ENCODE measurements around the gene VAMP5. TPM values are rescaled to one million over a fixed set of nuclear protein-coding genes. Genes with fewer than 3 reads are reported as not detected.

Gene VAMP5
- total and polyA plus RNA-seq, 10 of the 15 experiments (the other 5 are each of a cell fraction or from before 2014, with no cell fraction given) = 3.8 to 52.7 (median 24.1) TPM

GRCh38 chr2:85547089-85547858 lies 37.0 kb upstream of the VAMP5 start:
- no peak for FAIRE-seq
- CTCF ChIA-PET = interaction anchor here (2.0 to 10.4 kb wide), 2 partner anchors 9 to 126 kb away, joined by 11 to 336 read pairs; partner anchors contain the start of gene SH2D6
- Histone ChIP-seq H3K9ac (ENCODE audit: control insufficient read depth, insufficient read depth, low read length) (no peak overlapping the region), H4K20me1 (ENCODE audit: control insufficient read depth, insufficient read depth) (no peaks in the 10 kb centered on the region), H3K79me2 (ENCODE audit: control insufficient read depth, insufficient read depth, low read length) (peaks cover 7% of the 10 kb centered on the region), H3K4me2 (ENCODE audit: control insufficient read depth, insufficient read depth) (no peak overlapping the region), H2AFZ (ENCODE audit: control insufficient read depth, low read depth, low read length) (no peak overlapping the region), H3K4me3 (no peak overlapping the region), H3K4me1 (ENCODE audit: control insufficient read depth, insufficient read depth, low read length) (no peaks in the 10 kb centered on the region), H3K27ac (ENCODE audit: control insufficient read depth, insufficient read depth) (no peak overlapping the region), H3K9me3 (replicated peaks; ENCODE audit: control insufficient read depth, insufficient read depth, low read length) (no peaks in the 10 kb centered on the region), H3K27me3 (replicated peaks in 1 of 2; ENCODE audit: control insufficient read depth in 2 of 2, insufficient read depth in 2 of 2, low read length in 1 of 2) (no peaks in the 10 kb centered on the region), H3K36me3 (ENCODE audit: control insufficient read depth in 2 of 2, insufficient read depth in 2 of 2, low read length in 1 of 2) (peaks cover 5 to 24% of the 10 kb centered on the region in 2 experiments)
- no peak for TF ChIP-seq E2F4 (IDR thresholded peaks at IDR 0.05; ENCODE audit: low read depth, low read length)
- no peak for TF ChIP-seq FOXK2 (IDR thresholded peaks at IDR 0.05)
- no peak for TF ChIP-seq NFIC (IDR thresholded peaks at IDR 0.05; ENCODE audit: low read depth, low read length)
- TF ChIP-seq POU2F2 (IDR thresholded peaks at IDR 0.05; ENCODE audit: borderline replicate concordance, low read depth, low read length) = 0 out of 3 replicates have a peak, but pooled peaks have one; percentile 4
- no peak for TF ChIP-seq ZZZ3 (IDR thresholded peaks at IDR 0.05; ENCODE audit: control insufficient read depth, insufficient read length, low read depth)
- TF ChIP-seq NKRF (conservative IDR thresholded peaks at IDR 0.05) = no peak
- TF ChIP-seq KLF5 (IDR thresholded peaks at IDR 0.05; ENCODE audit: partially characterized antibody) = no peak
- TF ChIP-seq POLR2AphosphoS2 (IDR thresholded peaks at IDR 0.05; ENCODE audit: low read depth, low read length) = peak; percentile 29; the same call in 1 of the 2 replicates
- no peak for TF ChIP-seq NR2F1 (conservative IDR thresholded peaks at IDR 0.05)
- no peak for TF ChIP-seq PRDM15 (CRISPR knock-in tag; IDR thresholded peaks at IDR 0.05)
- intact Hi-C loops (cut with micrococcal nuclease; ENCODE audit: unreplicated experiment) (no loop called here), in situ Hi-C loops (cut with MboI) (no loop called here)
- ATAC-seq = peak; percentile 14
- POLR2A ChIA-PET = interaction anchor here (1.2 to 1.7 kb wide), 2 partner anchors 9 to 13 kb away, joined by 3 to 4 read pairs; partner anchors contain the start of gene GGCX
- BruUV-seq (replicated peaks) = no TSS peak
- WGBS (ENCODE audit: insufficient coverage, insufficient replicate concordance, low lambda C conversion rate, missing lambda C conversion rate) = 91% methylated on average over 1 of the region's 1 CpG
- RAD21 ChIA-PET (ENCODE audit: unreplicated experiment) = interaction anchor here (1.6 kb wide), 1 partner anchor 128 kb away, joined by 5 read pairs; no protein-coding TSS in a partner anchor
- SMC1A ChIA-PET (ENCODE audit: uncharacterized antibody, unreplicated experiment) = interaction anchor here (6.3 kb wide), 1 partner anchor 126 kb away, joined by 201 read pairs; the partner anchor contains the start of gene SH2D6
- no peak for DNase-seq (ENCODE audit: low read depth, low spot score)

Measured in GM12878 (cell line).